ENCODE data around the gene ARHGAP42.
"Not testable (repeated sequence)": the region's sequence is repeated elsewhere in the genome, so short reads cannot be mapped to it uniquely, and the experiment has no call there.

The ARHGAP42 gene

DNA sequence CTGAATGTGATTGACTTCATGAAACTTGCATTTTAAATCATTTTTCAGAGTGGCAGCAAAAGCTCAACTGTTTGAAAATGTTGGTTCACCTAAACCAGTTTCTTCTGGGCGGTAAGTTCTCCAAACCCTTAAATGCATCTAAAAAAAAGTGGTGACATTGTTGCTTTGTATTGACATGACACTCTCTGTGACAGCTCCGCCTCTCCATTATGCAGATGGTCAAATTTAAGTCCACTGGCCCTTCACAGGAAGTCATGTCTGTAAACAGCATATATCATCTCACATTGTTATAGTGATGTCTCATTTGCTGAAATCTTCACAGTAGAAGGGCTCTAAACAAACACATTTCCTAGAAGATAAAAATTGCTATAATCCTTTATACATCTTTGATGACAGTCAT lies 291.9 kb downstream of the ARHGAP42 start:
- DNase-seq: no peak

GRCh38 chr11:100980156-100980555 lies 293.1 kb downstream of the ARHGAP42 start:
- DNase-seq: no peak

GRCh38 chr11:100981196-100981824 lies 294.2 kb downstream of the ARHGAP42 start:
- no peak for DNase-seq

GRCh38 chr11:100984668-100985067 lies 297.6 kb downstream of the ARHGAP42 start:
- DNase-seq: no peak

DNA sequence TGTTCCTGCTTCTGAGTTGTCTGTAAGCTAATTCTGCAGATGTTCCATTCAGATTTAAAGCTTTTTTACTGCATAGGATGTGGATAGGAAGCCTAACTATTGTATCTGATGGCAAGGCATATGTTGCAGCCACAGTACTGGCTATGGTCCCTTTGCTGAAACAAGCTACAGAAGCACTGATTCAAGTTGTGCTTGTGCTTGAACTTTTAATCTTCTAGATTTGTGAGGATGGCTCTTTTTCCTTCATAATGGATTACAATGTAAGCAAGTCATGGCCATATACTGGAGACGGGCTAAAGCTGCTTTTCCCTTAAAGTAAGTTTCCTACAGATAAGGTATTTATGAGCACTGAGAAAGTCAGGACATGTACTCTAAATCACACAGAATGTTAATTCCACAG lies 303.8 kb downstream of the ARHGAP42 start:
- DNase-seq: no peak

DNA sequence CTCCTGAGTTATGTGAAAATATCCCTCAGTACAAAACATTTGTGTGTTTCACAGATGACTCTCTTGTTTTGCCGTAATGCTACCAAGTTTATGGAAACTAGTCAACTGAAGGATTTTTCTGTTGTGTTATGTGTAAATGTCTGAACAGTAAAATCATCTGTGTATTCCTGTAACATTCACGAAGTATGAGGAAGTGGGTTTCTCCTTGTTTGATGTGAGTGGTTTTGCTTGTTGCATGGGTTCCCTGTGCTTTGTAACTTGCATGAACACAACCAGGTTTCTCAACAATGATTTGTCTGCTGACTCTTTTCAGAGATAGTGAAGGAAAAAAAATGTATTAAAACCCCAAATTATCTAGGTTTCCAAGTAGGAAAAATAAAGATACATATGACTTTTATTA lies 304.5 kb downstream of the ARHGAP42 start:
- DNase-seq: no peak

GRCh38 chr11:100994966-100995365 lies 307.9 kb downstream of the ARHGAP42 start:
- DNase-seq: no peak

GRCh38 chr11:100999756-101000155 lies 312.7 kb downstream of the ARHGAP42 start:
- DNase-seq: no peak

- DNase-seq: no peak
Observed at GRCh38 chr11:101003468-101003867, 316.4 kb downstream of the ARHGAP42 start.

DNA sequence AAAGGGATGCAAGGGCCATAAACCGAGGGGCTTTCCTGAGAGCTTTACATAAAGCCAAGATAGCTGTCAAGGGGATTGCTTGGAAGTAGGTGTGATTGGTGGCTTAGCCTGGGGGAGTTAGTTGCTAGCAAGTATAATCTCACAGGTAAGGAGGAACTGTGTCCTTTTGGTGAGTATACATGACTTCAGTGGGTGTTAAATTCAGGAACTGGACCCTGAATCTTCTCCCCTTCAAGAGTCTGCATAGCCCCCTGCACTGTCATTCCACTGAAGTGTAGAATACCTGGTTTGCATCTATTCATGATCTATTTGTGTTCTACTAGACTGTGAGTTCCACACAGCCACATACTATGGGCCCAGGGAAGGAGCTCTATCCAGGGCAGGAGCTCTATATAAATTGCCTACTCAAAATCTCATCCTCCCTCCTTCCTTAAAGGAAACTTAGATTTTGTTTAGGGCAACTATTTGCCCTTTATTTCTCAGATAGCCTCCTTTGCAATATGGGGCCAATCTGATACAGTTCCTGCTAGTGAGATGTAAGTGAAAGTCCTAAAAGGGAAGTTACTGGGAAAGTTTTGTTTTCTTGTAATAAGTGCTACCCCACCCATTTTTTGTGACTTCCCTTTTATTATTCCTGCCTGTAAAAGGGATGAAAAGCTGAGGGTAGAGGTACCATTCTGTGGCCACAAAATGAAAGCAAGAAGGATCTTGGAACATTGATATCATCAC lies 322.0 kb downstream of the ARHGAP42 start:
- DNase-seq: no peak

DNA sequence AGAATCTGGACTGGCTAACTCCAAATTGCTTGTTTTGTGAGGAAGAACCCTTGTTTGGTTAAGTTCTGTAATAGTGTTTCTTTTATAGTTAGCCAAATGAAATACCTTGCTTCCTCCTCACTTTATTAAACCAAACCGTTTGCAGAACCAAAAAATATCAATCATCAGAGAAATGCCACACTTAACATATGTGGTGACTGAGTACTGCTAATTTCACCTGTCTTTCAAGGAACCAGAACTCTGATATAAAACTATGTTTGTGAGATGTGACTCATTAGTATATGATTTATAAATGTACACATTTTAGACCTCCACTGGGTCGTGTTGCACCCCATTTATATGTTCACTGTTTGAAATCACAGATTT lies 322.6 kb downstream of the ARHGAP42 start:
- DNase-seq: no peak

GRCh38 chr11:101010899-101011298 lies 323.8 kb downstream of the ARHGAP42 start:
- no peak for DNase-seq

DNA sequence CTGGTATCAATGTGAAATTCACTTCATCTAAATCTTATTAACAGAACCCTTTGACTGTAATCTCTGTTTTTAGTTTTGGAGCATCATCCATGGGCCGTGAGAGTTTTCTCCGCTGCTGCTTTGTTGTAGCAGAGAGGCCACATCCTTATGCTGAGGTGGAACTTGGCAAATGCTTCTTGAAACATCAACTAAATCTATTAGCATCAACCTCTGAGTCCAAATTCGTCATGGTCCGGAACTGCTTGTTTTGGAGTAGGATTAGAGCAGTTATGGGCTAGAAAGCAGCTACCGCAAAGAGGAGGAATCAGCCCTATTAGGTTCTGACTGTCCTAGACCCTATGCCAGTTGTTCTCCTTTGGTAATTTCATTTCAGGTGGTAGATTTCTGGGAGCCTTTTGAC lies 324.8 kb downstream of the ARHGAP42 start:
- no peak for DNase-seq

DNA sequence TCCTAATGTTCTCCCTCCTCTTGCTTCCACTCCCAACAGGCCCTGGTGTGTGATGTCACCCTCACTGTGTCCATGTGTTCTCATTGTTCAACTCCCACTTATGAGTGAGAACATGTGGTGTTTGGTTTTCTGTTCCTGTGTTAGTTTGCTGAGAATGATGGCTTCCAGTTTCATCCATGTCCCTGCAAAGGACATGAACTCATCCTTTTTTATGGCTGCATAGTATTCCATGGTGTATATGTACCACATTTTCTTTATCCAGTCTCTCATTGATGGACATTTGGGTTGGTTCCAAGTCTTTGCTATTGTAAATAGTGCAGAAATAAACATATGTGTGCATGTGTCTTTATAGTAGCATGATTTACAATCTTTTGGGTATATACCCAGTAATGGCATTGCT lies 326.6 kb downstream of the ARHGAP42 start:
- not testable (repeated sequence) for DNase-seq

- DNase-seq: no peak
Observed at GRCh38 chr11:101014600-101015285, 327.7 kb downstream of the ARHGAP42 start.

GRCh38 chr11:101019870-101020269 lies 332.8 kb downstream of the ARHGAP42 start:
- DNase-seq: no peak

GRCh38 chr11:101022256-101022655 lies 335.2 kb downstream of the ARHGAP42 start:
- no peak for DNase-seq

- no peak for DNase-seq
Observed at GRCh38 chr11:101028644-101029043, 341.6 kb downstream of the ARHGAP42 start.

- no peak for DNase-seq
Observed at GRCh38 chr11:101030015-101030414, 342.9 kb downstream of the ARHGAP42 start.

DNA sequence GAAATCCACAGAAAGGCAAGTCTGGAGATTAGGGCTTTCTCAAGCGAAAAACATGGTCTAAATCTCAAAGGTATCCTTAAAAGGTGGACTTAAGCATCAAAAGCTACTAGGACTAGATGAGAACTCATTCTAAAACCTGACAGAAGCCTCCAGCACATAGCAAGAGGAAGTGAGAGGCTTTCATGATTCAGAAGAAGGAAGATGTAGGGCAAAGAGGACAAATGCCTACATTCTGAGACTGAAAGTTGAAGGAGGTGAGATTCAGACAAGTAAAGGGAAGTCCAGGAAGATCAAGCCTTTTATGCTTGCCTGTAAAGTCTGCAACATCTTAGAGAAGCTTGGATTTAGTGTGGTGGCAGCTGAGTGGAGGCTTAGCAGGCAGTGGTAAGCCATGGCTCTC lies 343.6 kb downstream of the ARHGAP42 start:
- DNase-seq: no peak

DNA sequence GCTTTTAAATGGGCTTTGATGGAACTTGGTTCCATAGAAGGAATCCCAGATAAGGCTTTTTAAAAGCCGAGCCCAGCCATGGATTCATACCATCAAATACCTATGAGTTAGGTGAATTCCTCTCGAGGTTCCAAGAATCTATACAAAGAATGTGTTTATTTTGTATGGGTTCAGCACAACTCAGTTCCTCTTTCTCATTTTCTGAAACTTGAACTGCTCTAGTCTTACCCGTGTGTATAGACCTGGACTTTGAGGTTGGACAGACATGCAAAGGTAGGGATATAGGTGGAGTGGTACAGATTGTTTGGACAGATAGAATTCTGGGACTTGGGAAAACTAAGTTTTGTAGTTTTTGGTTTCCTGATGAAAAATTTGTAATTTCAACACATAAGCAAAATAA lies 344.6 kb downstream of the ARHGAP42 start:
- DNase-seq: no peak

DNA sequence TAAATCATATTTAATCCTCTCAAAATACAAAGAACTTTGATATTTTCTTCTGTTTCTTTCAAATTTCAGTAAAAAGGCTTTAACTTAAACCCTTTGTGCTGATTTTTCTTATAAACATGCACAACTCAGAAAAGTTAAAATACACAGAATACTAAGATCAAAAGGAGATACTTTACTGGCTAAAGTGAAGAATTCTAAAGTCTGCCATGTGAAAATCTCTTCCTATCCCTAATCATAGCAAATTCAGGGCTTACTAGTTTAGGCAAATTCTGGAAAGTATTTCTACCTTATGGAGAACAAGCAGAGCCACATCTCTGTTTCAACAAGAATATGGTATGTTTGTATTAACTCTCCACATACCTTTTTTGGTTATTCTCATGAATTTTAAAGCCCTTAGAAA lies 345.9 kb downstream of the ARHGAP42 start:
- no peak for DNase-seq

DNA sequence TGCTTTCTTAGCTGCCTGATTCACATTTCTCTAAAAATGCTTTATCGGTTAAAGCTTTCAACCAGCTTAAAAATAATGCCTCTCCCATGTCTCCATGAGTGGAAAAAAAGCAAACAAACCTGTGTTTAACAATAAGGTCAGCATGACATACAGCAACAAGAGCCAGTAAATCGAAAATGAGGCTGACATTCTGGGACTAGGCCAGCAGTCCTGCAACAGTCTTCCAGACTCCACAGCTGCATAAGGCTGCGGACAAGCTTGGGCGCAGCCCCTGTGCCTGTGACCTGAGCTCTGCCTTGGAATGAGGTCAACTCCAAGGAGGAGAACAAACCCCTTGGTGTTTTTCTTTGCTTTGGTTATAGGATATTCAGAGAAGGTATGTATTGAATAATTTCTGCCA lies 347.0 kb downstream of the ARHGAP42 start:
- no peak for DNase-seq

- no peak for DNase-seq
Observed at GRCh38 chr11:101035872-101036271, 348.8 kb downstream of the ARHGAP42 start.

All from stimulated activated naive CD4-positive, alpha-beta T cell treated with Interleukin-2 at 50 U/mL for 16 hours (primary cell).